ENCODE results near the gene REV3L. TPM values are rescaled to one million over a fixed set of nuclear protein-coding genes. Genes with fewer than 3 reads are reported as not detected.

The REV3L gene
- total and polyA plus RNA-seq, 9 of the 15 experiments (the other 6 are each of a cell fraction or from before 2014, with no cell fraction given) = 5.5 to 24.4 (median 14.4) TPM

- H3K27me3 ChIP-seq (ENCODE audit: control insufficient read depth in 2 of 2, insufficient read depth in 2 of 2, low read length in 2 of 2) = no peaks in the 10 kb centered on the region
- 0 out of 2 replicates have a peak, but pooled peaks cover 7% of the 10 kb centered on the region for H4K20me1 ChIP-seq (replicated peaks; ENCODE audit: control insufficient read depth, insufficient read depth, low read length)
- peak; percentile 72 for TF ChIP-seq MEIS2 (IDR thresholded peaks at IDR 0.05; ENCODE audit: partially characterized antibody)
- no peak for TF ChIP-seq HDAC3 (IDR thresholded peaks at IDR 0.05; ENCODE audit: borderline replicate concordance, partially characterized antibody)
- no peak for TF ChIP-seq RBM17 (IDR thresholded peaks at IDR 0.05; ENCODE audit: borderline replicate concordance, low read depth, low read length)
- no peak for TF ChIP-seq ADNP (tag; IDR thresholded peaks at IDR 0.05)
- TF ChIP-seq, protein P1, sequence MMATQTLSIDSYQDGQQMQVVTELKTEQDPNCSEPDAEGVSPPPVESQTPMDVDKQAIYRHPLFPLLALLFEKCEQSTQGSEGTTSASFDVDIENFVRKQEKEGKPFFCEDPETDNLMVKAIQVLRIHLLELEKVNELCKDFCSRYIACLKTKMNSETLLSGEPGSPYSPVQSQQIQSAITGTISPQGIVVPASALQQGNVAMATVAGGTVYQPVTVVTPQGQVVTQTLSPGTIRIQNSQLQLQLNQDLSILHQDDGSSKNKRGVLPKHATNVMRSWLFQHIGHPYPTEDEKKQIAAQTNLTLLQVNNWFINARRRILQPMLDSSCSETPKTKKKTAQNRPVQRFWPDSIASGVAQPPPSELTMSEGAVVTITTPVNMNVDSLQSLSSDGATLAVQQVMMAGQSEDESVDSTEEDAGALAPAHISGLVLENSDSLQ (IDR thresholded peaks at IDR 0.05) = peak; percentile 28; the same call in 1 of the 2 replicates
- TF ChIP-seq, protein P2, sequence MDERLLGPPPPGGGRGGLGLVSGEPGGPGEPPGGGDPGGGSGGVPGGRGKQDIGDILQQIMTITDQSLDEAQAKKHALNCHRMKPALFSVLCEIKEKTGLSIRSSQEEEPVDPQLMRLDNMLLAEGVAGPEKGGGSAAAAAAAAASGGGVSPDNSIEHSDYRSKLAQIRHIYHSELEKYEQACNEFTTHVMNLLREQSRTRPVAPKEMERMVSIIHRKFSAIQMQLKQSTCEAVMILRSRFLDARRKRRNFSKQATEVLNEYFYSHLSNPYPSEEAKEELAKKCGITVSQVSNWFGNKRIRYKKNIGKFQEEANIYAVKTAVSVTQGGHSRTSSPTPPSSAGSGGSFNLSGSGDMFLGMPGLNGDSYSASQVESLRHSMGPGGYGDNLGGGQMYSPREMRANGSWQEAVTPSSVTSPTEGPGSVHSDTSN (CRISPR knock-in tag; IDR thresholded peaks at IDR 0.05; ENCODE audit: low read depth) = no peak
- TF ChIP-seq, protein P2 (tag; conservative IDR thresholded peaks at IDR 0.05; ENCODE audit: low read depth) = peak; percentile 26; the same call in 1 of the 2 replicates
- no peak overlapping the region for H3K4me2 ChIP-seq (ENCODE audit: insufficient read depth, low read length)
- no peak overlapping the region for H2AFZ ChIP-seq (ENCODE audit: low read depth, low read length)
- H3K4me1 ChIP-seq (replicated peaks in 1 of 2; ENCODE audit: control insufficient read depth in 2 of 2, insufficient read depth in 2 of 2, low read length in 2 of 2) = peaks cover 0 to 12% of the 10 kb centered on the region in 2 experiments; a peak in 4 of 5 replicates
- H3K79me2 ChIP-seq (ENCODE audit: control insufficient read depth, insufficient read depth, low read length) = peaks cover 68% of the 10 kb centered on the region
- FAIRE-seq = no peak
- in situ Hi-C loops (cut with MboI) (loop anchor here (5.0 kb wide), 1 partner anchor 219 kb away; no protein-coding TSS in a partner anchor), intact Hi-C loops (cut with micrococcal nuclease) (loop anchor here (10.0 kb wide), 1 partner anchor 456 kb away; no protein-coding TSS in a partner anchor)
- no TSS peak for BruUV-seq (replicated peaks)
- DNase-seq (ENCODE audit: extremely low read depth in 1 of 4, low spot score in 3 of 4) = no peak
- CTCF ChIA-PET (ENCODE audit: low intra/inter-chr PET ratio) = no interaction called here
- POLR2A ChIA-PET = no interaction called here
- H3K27ac ChIP-seq (ENCODE audit: extremely low read depth, low read depth, low read length) = no peak overlapping the region
- no peak overlapping the region for H3K4me3 ChIP-seq
- WGBS (ENCODE audit: insufficient coverage, low coverage, missing lambda C conversion rate) = 78% methylated on average over 2 of the region's 2 CpGs
- no peaks in the 10 kb centered on the region for H3K9me1 ChIP-seq (ENCODE audit: control insufficient read depth, insufficient read depth, low read length)
- ATAC-seq = no peak
- no peaks in the 10 kb centered on the region for H3K9me3 ChIP-seq (replicated peaks; ENCODE audit: control insufficient read depth, insufficient read depth, low read depth, low read length)
- H3K36me3 ChIP-seq (ENCODE audit: control insufficient read depth, insufficient read depth, low read length) = peaks cover 24% of the 10 kb centered on the region; the same call in 1 of the 3 replicates
- H3K9ac ChIP-seq (ENCODE audit: insufficient read depth in 1 of 2, low read depth in 2 of 2, low read length in 2 of 2) = no peak overlapping the region
Observed at GRCh38 chr6:111470991-111471390, 12.0 kb downstream of the REV3L start.
